ENCODE measurements around the gene HMCN1.

The HMCN1 gene

GRCh38 chr1:185972096-185972850 lies 238.1 kb downstream of the HMCN1 start:
- no peak for DNase-seq

- DNase-seq, result no peak
These were observed 239.5 kb downstream of the HMCN1 start for GRCh38 chr1:185973645-185974044.

DNA sequence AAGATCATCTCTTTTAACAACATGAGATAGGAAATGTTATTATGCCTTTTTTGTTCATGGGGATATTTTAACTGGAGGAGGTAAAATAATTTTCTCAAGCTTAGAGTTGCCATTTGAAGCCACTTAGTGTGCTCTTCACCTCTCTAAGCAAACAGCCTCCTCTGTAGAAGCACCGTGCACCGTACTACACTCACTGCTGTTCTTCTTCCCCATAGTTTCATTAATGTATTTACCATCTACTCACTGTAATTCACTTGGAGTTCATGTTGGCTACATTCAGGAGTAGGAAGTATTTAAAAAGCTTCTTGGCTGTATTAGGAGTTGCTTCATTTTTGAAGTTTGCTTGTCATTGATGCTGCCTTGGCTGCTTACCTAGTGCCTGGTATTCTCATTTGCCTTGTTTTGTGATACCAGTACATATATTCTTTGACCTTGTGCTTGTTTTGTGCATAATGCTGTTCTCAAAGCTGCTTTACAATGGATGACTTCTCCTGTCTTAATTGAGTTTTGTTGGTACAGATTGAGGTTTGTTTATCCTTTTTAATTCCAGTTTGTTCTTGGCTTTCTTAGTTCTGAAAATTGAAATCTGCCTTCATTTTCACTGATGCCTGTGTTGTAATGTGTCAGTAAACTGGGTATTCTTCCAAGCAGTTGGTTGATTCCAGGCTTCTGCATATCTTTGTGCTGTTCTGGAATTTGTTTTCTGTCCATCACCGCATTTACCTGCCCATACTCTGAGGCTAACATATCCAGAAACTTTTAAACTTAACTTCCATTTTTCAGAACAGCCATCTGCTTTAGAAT lies 240.4 kb downstream of the HMCN1 start:
- DNase-seq, result no peak

DNA sequence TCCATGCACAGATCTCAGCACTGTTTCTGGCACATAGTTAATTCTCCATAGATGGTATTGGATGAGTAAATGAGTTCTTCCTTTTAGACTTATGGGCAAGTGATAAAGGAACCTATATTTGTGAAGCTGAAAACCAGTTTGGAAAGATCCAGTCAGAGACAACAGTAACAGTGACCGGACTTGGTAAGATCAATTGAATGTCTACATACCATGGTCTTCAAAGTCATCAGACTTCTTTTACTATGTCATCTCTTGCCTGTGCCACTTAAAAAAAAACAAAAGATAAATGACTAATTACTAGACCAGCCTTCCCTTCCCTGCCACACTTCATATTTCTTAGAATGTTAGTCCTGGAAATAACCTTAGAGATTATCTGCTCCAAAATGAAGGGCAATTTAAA lies 246.7 kb downstream of the HMCN1 start:
- no peak for DNase-seq

- no peak for DNase-seq
These were observed 250.1 kb downstream of the HMCN1 start for GRCh38 chr1:185984113-185984836.

- no peak for DNase-seq
These were observed 253.6 kb downstream of the HMCN1 start for GRCh38 chr1:185987611-185988321.

- no peak for DNase-seq
These were observed 256.4 kb downstream of the HMCN1 start for GRCh38 chr1:185990565-185990964.

DNA sequence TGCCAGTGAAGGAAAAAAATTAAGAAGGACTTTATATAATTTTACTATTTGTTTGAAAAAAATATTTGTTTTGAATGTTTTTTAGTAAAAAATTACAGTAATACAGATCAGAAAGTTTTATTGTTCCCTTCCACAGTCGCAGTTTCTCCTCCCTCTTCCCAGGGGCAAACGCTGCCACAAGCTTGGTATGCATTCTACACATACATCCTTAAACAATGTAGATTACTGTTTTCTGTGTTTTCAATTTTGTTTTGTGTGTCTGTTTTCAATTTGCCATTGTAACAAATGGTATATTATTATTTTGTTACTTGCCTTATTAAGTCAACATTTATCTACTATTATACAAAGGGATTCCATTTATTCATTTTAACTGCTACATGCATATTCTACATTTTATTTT lies 257.1 kb downstream of the HMCN1 start:
- DNase-seq, result no peak

- no peak for DNase-seq
These were observed 262.0 kb downstream of the HMCN1 start for GRCh38 chr1:185996211-185996610.

DNA sequence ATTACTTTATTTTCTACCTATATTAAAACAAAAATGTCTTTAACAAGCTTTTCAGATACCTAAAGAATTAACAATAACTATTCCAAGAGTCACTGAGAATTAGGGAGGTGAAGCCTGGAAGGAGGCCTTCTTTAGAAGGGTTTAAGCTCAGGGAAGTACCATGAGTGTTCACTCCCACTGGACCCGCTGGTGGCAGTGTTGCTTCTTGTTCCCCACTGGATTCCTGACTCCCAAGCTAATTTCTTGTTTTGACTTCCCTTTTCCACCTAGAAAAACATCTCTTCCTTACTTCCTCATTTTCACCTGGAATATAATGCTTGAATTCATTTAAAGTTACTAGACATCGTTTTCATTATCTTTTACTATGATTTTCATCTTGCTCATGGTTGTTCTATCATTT lies 264.2 kb downstream of the HMCN1 start:
- DNase-seq, result no peak

GRCh38 chr1:186002406-186002805 lies 268.2 kb downstream of the HMCN1 start:
- DNase-seq, result no peak

DNA sequence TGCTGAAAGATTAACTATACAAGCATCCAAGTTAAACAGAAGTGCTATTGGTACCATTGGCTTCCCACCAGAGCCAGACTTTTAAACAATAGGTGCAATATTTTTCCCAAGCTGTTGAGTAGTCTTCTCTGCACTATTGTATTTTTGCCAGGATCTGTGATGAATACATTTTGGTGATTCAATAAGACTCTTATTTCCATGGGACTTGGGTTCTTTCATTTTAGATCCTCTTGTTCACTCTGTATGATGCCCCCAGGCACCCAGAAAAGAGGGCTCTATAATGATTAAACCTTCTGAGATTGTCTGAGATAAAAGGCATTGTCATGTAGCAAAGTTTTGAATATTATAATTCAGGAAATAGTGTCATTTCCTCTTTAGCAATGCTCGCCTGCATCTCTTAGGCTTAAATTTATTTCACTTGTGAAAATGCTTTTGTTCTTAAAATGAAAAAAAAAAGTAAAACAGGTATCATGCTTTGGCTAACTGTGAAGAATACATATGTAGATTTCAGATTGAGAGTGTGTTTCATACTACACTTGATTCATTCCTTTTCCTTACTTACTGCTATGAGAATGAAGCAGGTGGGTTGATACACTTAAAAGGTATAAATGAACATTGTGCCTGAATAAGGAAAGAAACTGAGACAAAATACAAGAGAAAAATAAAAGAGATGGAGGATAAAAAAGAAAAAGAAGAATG lies 275.0 kb downstream of the HMCN1 start:
- DNase-seq, result no peak

GRCh38 chr1:186014370-186015037 lies 280.3 kb downstream of the HMCN1 start:
- no peak for DNase-seq

- no peak for DNase-seq
These were observed 282.7 kb downstream of the HMCN1 start for GRCh38 chr1:186016856-186017255.

GRCh38 chr1:186022184-186022583 lies 288.0 kb downstream of the HMCN1 start:
- no peak for DNase-seq

DNA sequence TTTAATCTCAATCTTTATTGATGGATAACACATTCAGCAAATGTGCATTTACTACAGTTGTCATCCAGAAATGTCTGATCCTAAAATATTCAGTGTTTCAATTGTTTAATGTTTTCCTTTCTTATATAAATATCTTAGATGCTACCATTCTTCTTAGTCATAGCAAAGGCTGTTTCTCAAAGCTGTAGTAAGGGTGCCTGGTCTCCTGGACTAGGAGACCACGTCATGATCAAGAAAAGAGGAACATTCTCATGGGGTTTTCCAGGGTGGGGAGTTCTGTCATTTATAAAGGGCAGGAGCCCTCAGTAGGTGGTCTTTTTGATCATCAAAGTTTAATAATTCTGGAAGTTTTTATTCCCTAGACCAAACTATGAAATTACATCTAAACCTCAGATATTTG lies 292.8 kb downstream of the HMCN1 start:
- no peak for DNase-seq

- DNase-seq, result no peak
These were observed 293.4 kb downstream of the HMCN1 start for GRCh38 chr1:186027621-186028020.

DNA sequence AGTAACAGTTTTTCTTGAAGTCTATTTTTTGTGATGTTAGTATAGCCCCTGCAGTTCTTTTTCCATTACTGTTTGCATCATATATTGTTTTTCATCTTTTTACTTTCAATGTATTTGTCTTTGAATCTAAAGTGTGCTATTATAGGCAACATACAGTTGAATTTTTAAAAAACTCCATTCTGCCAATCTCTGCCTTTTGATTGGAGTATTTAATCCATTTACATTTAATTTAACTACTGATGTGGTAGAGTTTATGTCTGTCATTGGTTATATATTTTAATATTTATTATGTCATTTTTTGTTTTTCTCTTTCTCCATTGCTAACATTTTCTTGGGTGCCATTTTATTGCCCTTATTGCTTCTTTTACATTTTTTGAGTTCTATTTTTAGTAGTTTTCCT lies 296.3 kb downstream of the HMCN1 start:
- DNase-seq, result no peak

DNA sequence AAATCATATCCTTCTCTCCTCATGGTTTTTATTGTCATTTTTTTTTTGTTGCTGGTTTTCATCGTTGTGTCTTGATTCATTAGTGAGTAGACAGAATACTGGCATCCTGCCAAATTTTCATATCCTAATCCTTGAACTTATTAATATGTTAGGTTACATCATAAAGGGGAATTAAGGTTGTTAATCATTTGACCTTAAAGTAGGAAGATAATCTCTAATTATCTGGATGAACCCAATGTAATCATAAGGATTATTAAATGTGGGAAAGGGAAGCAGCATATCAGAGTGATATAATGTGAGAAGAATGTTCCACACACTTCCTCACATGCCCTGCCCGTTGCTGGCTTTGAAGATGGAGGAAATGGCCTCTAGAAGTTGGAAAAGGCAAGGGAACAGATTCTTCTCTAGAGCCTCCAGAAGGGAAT lies 299.7 kb downstream of the HMCN1 start:
- no peak for DNase-seq

DNA sequence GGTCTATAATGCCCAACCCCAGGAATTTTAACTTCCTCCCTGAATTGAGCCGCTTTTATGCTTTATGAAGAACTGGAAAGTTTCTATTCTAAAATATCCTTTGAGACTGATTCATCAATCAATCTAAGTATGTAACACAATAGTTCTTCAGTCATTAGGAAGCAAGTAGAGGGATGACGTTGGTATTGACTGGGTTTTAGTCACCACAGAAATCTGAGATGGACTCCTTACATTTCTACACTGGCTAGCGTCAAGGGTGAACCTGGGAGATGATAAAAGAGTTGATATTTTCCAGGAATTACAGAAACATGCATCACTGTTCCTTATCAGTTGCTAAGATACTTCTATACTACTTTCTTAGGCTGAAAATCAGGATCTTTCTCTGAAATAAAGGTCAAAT lies 308.0 kb downstream of the HMCN1 start:
- no peak for DNase-seq

GRCh38 chr1:186043296-186043695 lies 309.1 kb downstream of the HMCN1 start:
- no peak for DNase-seq
